A549 (cell line): ENCODE measurements around the gene ZGPAT. TPM values are rescaled to one million over a fixed set of nuclear protein-coding genes. Genes with fewer than 3 reads are reported as not detected.
A peak's percentile ranks its signal among the peaks of the same experiment; 100 is the strongest.

Source experiments
- ATAC-seq, 2 experiments: fragments of 200-7000 bp in 1 of 2; fragments of >200 bp in 1 of 2; cut with Nextera tagmentation in 1 of 2; cut with Tn5 transposase in 1 of 2; 3 replicates each; pipeline versions ENCODE4 v1.8.0 to v1.9.1; 2018 to 2020; ENCODE audit warnings: mild to moderate bottlenecking in 1 of 2, moderate library complexity in 1 of 2
- CTCF ChIA-PET: fragments of 300-600 bp; sonication (Branson Sonifier 250); formaldehyde crosslinking; extraction: SDS; loops from one replicate; lab custom pipeline; 2021; ENCODE audit warnings: antibody characterized with exemption, inconsistent platforms; lab: Yijun Ruan, JAX
- POLR2A ChIA-PET: fragments of 350-600 bp; formaldehyde crosslinking; extraction: SDS; loops from one replicate; lab custom pipeline; 2021; ENCODE audit warnings: antibody characterized with exemption, inconsistent platforms; lab: Yijun Ruan, JAX
- DNase-seq, 2 experiments: peaks; one replicate each; pipeline versions ENCODE4 v3.0.0 to v3.0.0-alpha.2; 2011 to 2016; ENCODE audit warnings: low read depth in 1 of 2, low spot score in 1 of 2
- FAIRE-seq: peaks from 2 replicates; lab custom pipeline; 2011; peaks lifted over from hg19 to GRCh38; lab: Jason Lieb, UNC
- H3K27ac ChIP-seq, 2 experiments: fragments of >200 bp; sonication (Bioruptor Twin); formaldehyde crosslinking; 3 replicates each; pipeline ENCODE4 v1.5.1; 2016 to 2017
- H3K4me1 ChIP-seq: fragments of >200 bp; sonication (Bioruptor Twin); formaldehyde crosslinking; 3 replicates; pipeline ENCODE4 v1.6.1; 2016
- H3K4me2 ChIP-seq: fragments of >200 bp; sonication (Bioruptor Twin); formaldehyde crosslinking; 3 replicates; pipeline ENCODE4 v1.6.1; 2016
- H3K4me3 ChIP-seq: fragments of >200 bp; sonication (Bioruptor Twin); formaldehyde crosslinking; 3 replicates; pipeline ENCODE4 v1.5.1; 2016
- H3K9me3 ChIP-seq: fragments of >200 bp; sonication (Bioruptor Twin); formaldehyde crosslinking; 3 replicates; pipeline ENCODE4 v1.6.1; 2016
- CEBPB ChIP-seq, 2 experiments: fragments of >200 bp in 1 of 2; sonication (Bioruptor Twin) in 1 of 2; formaldehyde crosslinking in 1 of 2; IDR thresholded peaks; 2 replicates each; pipeline ENCODE4 v1.6.1; 2012 to 2016
- CHD4 ChIP-seq: fragments of 200-600 bp; sonication (generic); IDR thresholded peaks from 2 replicates; pipeline ENCODE4 v1.6.1; 2016; ENCODE audit warnings: antibody characterized with exemption, mild to moderate bottlenecking, borderline replicate concordance
- ELK1 ChIP-seq: fragments of 150-350 bp; IDR thresholded peaks from 2 replicates; pipeline ENCODE4 v1.6.1; 2014; ENCODE audit warnings: low read depth, mild to moderate bottlenecking, low read length
- EP300 ChIP-seq, 2 experiments: fragments of >200 bp; sonication (Bioruptor Twin); formaldehyde crosslinking; IDR thresholded peaks; 2 replicates in 1 of 2; 3 replicates in 1 of 2; pipeline ENCODE4 v1.6.1; 2016 to 2017
- GATA3 ChIP-seq: IDR thresholded peaks from 2 replicates; pipeline ENCODE4 v1.6.1; 2012; ENCODE audit warnings: borderline replicate concordance
- HOXA7 ChIP-seq: fragments of 250-450 bp; sonication (Bioruptor Pico); IDR thresholded peaks from 2 replicates; pipeline ENCODE4 v1.5.0; 2020; ENCODE audit warnings: mild to moderate bottlenecking, moderate library complexity
- JUNB ChIP-seq: fragments of >200 bp; sonication (Bioruptor Twin); formaldehyde crosslinking; IDR thresholded peaks from 2 replicates; pipeline ENCODE4 v1.6.1; 2016
- MYC ChIP-seq: IDR thresholded peaks from 2 replicates; pipeline ENCODE4 v1.6.1; 2012; ENCODE audit warnings: mild to moderate bottlenecking, inconsistent platforms, low read length, improper control_type of control experiment, borderline replicate concordance
- NPAS2 ChIP-seq: fragments of 250-450 bp; sonication (Bioruptor Pico); IDR thresholded peaks from 2 replicates; pipeline ENCODE4 v1.8.0; 2022; ENCODE audit warnings: mild to moderate bottlenecking, moderate library complexity, borderline replicate concordance
- PBX3 ChIP-seq: IDR thresholded peaks from 2 replicates; pipeline ENCODE4 v1.6.1; 2012
- POLR2AphosphoS2 ChIP-seq: conservative IDR thresholded peaks from 2 replicates; pipeline ENCODE4 v1.6.1; 2012; ENCODE audit warnings: low read length, improper control_type of control experiment, inconsistent platforms
- REST ChIP-seq: fragments of 200-600 bp; sonication (generic); IDR thresholded peaks from 2 replicates; pipeline ENCODE4 v1.6.1; 2016; ENCODE audit warnings: antibody characterized with exemption, mild to moderate bottlenecking, moderate library complexity
- RFX5 ChIP-seq: fragments of 450-650 bp; IDR thresholded peaks from 2 replicates; pipeline ENCODE4 v1.7.1; 2014; ENCODE audit warnings: antibody characterized with exemption, mild to moderate bottlenecking, moderate library complexity
- RNF2 ChIP-seq: fragments of 200-600 bp; sonication (generic); IDR thresholded peaks from 2 replicates; pipeline ENCODE4 v1.6.1; 2016; ENCODE audit warnings: low read depth, mild to moderate bottlenecking, antibody characterized with exemption, moderate library complexity, borderline replicate concordance
- SMC3 ChIP-seq: fragments of >200 bp; sonication (Bioruptor Twin); formaldehyde crosslinking; IDR thresholded peaks from 3 replicates; pipeline ENCODE4 v1.6.1; 2018; ENCODE audit warnings: inconsistent platforms
- ZFP36 ChIP-seq: fragments of 450-650 bp; IDR thresholded peaks from 2 replicates; pipeline ENCODE4 v1.6.1; 2014; ENCODE audit warnings: borderline replicate concordance; ENCODE audit not compliant: partially characterized antibody
- ZNF302 ChIP-seq: fragments of 250-450 bp; sonication (Bioruptor Pico); IDR thresholded peaks from 2 replicates; pipeline ENCODE4 v1.9.0; 2021; ENCODE audit warnings: inconsistent platforms, mild to moderate bottlenecking, moderate library complexity
- ZSCAN20 ChIP-seq: fragments of 250-450 bp; sonication (Bioruptor Pico); IDR thresholded peaks from 2 replicates; pipeline ENCODE4 v1.8.0; 2022; ENCODE audit warnings: mild to moderate bottlenecking, moderate library complexity
- WGBS: methylation state at CpG from one replicate; pipeline ENCODE4 v1.1.6; 2017; ENCODE audit errors: missing lambda C conversion rate; 5-methylcytosine and 5-hydroxymethylcytosine counted together
- polyA plus RNA-seq, 4 experiments: library from polyadenylated mRNA; depleted of rRNA in 3 of 4; stranded (reverse); fragments of >200 nt; fragmentation: RNase III in 1 of 4; extraction: RNeasy Plus Mini Kit Qiagen cat#74134 plus additional on column Dnase treatment in 1 of 4; gene quantifications; 2 replicates in 3 of 4; 3 replicates in 1 of 4; pipeline ENCODE4 v1.2.3, GENCODE V29; 2011 to 2017
- TF ChIP-seq, protein P1 (sequence below): fragments of 250-450 bp; sonication (Bioruptor Pico); IDR thresholded peaks from 2 replicates; pipeline ENCODE4 v1.5.0; 2020; ENCODE audit warnings: low read depth, mild to moderate bottlenecking, moderate library complexity

The ZGPAT gene
- polyA plus RNA-seq, 2 of the 4 experiments (the other 2 are of a cell fraction), result 9.5 to 23.9 TPM

- peaks cover 24% of the 10 kb centered on the region for H3K4me1 ChIP-seq
- H3K9me3 ChIP-seq, result no peaks in the 10 kb centered on the region
- no peak overlapping the region; a peak in 1 of 6 replicates for H3K27ac ChIP-seq
- no peak overlapping the region for H3K4me2 ChIP-seq
- WGBS, result 89% methylated on average over 31 of the region's 38 CpGs
- no peak overlapping the region for H3K4me3 ChIP-seq
- 0 out of 2 replicates have a peak, but pooled peaks have one; percentile 40 for TF ChIP-seq POLR2AphosphoS2
- TF ChIP-seq REST, result no peak
- ChIA-PET CTCF (interaction anchor here (1.3 kb wide), 1 partner anchor 141 kb away, joined by 6 read pairs; the partner anchor contains the start of gene PTK6), POLR2A (no interaction called here)
- DNase-seq (no peak), ATAC-seq (no peak), FAIRE-seq (no peak)
Observed at GRCh38 chr20:63678667-63679465, 29.0 kb upstream of the ZGPAT start.

- Histone ChIP-seq H3K4me2 (no peak overlapping the region), H3K9me3 (no peaks in the 10 kb centered on the region), H3K4me3 (no peak overlapping the region), H3K4me1 (peaks cover 24% of the 10 kb centered on the region), H3K27ac (peak overlapping the region in 1 of 2 experiments; percentile 93; a peak in 3 of 6 replicates)
- TF ChIP-seq JUNB, result no peak
- no peak for TF ChIP-seq POLR2AphosphoS2
- TF ChIP-seq, protein P1, sequence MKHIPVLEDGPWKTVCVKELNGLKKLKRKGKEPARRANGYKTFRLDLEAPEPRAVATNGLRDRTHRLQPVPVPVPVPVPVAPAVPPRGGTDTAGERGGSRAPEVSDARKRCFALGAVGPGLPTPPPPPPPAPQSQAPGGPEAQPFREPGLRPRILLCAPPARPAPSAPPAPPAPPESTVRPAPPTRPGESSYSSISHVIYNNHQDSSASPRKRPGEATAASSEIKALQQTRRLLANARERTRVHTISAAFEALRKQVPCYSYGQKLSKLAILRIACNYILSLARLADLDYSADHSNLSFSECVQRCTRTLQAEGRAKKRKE (CRISPR knock-in tag), result no peak
- TF ChIP-seq ZNF302, result no peak
- TF ChIP-seq GATA3, result no peak
- TF ChIP-seq RFX5, result no peak
- no peak for TF ChIP-seq NPAS2
- TF ChIP-seq ELK1, result no peak
- no peak for TF ChIP-seq ZFP36
- TF ChIP-seq PBX3, result no peak
- no peak for TF ChIP-seq CEBPB (IDR thresholded peaks at IDR 0.05)
- no peak for TF ChIP-seq HOXA7 (CRISPR knock-in tag)
- no peak for TF ChIP-seq SMC3
- TF ChIP-seq RNF2, result no peak
- TF ChIP-seq MYC, result no peak
- no peak for TF ChIP-seq EP300 (IDR thresholded peaks at IDR 0.05)
- no peak for TF ChIP-seq CHD4
- TF ChIP-seq ZSCAN20 (CRISPR knock-in tag), result no peak
- FAIRE-seq (no peak), ATAC-seq (no peak), DNase-seq (no peak)
- WGBS, result 94% methylated on average over 17 of the region's 19 CpGs
- POLR2A ChIA-PET, result no interaction called here
- CTCF ChIA-PET, result interaction anchor here (1.3 to 2.3 kb wide), 3 partner anchors 10 to 142 kb away, joined by 6 to 8 read pairs (median 6); partner anchors contain the start of gene PTK6
Observed at GRCh38 chr20:63679799-63680305, 28.0 kb upstream of the ZGPAT start.
